GM23338 (cell line): ENCODE measurements around the gene LRP11. TPM values are rescaled to one million over a fixed set of nuclear protein-coding genes. Genes with fewer than 3 reads are reported as not detected.

ENCODE experiments used
- ATAC-seq: fragments of 200-7000 bp; cut with Tn5 transposase; 3 replicates; pipeline ENCODE4 v1.9.1; 2020
- DNase-seq: peaks from one replicate; pipeline ENCODE4 v3.0.0-alpha.2; 2015; ENCODE audit warnings: low spot score
- H2AFZ ChIP-seq: fragments of 200-600 bp; sonication (generic); 2 replicates; pipeline ENCODE4 v1.8.0; 2016; ENCODE audit warnings: antibody characterized with exemption, mild to moderate bottlenecking, moderate library complexity
- H3F3A ChIP-seq: fragments of 200-600 bp; sonication (generic); replicated peaks from 2 replicates; pipeline ENCODE4 v1.8.0; 2017; ENCODE audit warnings: antibody characterized with exemption, mixed run types, low read depth
- H3K27ac ChIP-seq: fragments of 200-600 bp; sonication (generic); 2 replicates; pipeline ENCODE4 v1.6.1; 2016; ENCODE audit warnings: low read depth
- H3K27me3 ChIP-seq: fragments of 200-600 bp; sonication (generic); 2 replicates; pipeline ENCODE4 v1.8.0; 2016; ENCODE audit warnings: mild to moderate bottlenecking, mixed run types, moderate library complexity; ENCODE audit not compliant: insufficient read depth
- H3K36me3 ChIP-seq: fragments of 200-600 bp; sonication (generic); 2 replicates; pipeline ENCODE4 v1.8.0; 2016; ENCODE audit warnings: mild to moderate bottlenecking; ENCODE audit not compliant: insufficient read depth
- H3K4me1 ChIP-seq: fragments of 200-600 bp; sonication (generic); 2 replicates; pipeline ENCODE4 v1.8.0; 2016; ENCODE audit warnings: mild to moderate bottlenecking, moderate library complexity; ENCODE audit not compliant: insufficient read depth
- H3K4me2 ChIP-seq: fragments of 200-600 bp; sonication (generic); 2 replicates; pipeline ENCODE4 v1.7.1; 2017; ENCODE audit warnings: mixed run types
- H3K4me3 ChIP-seq: fragments of 200-600 bp; sonication (generic); 2 replicates; pipeline ENCODE4 v1.6.1; 2016; ENCODE audit warnings: mixed run types
- H3K79me2 ChIP-seq: fragments of 200-600 bp; sonication (generic); replicated peaks from 2 replicates; pipeline ENCODE4 v1.8.0; 2017; ENCODE audit warnings: mild to moderate bottlenecking; ENCODE audit not compliant: insufficient read depth
- H3K9me2 ChIP-seq: fragments of 200-600 bp; sonication (generic); 2 replicates; pipeline ENCODE4 v1.8.0; 2017; ENCODE audit not compliant: insufficient read depth
- H4K20me1 ChIP-seq: fragments of 200-600 bp; sonication (generic); replicated peaks from 2 replicates; pipeline ENCODE4 v1.8.0; 2017; ENCODE audit warnings: mild to moderate bottlenecking; ENCODE audit not compliant: insufficient read depth
- H3K27ac Mint-ChIP-seq: 2 replicates; pipeline ENCODE4 v1.8.0; 2020; ENCODE audit warnings: inconsistent platforms, mild to moderate bottlenecking, moderate library complexity, mixed read lengths
- H3K27me3 Mint-ChIP-seq: 3 replicates; pipeline ENCODE4 v1.8.0; 2022; ENCODE audit warnings: low read depth, mild to moderate bottlenecking, moderate library complexity, mixed read lengths, inconsistent platforms; ENCODE audit not compliant: insufficient read depth, poor library complexity
- H3K36me3 Mint-ChIP-seq: 3 replicates; pipeline ENCODE4 v1.8.0; 2021; ENCODE audit warnings: low read depth, mild to moderate bottlenecking, inconsistent platforms, moderate library complexity, mixed read lengths
- H3K4me1 Mint-ChIP-seq: 3 replicates; pipeline ENCODE4 v1.8.0; 2020; ENCODE audit warnings: mild to moderate bottlenecking, inconsistent platforms, mixed read lengths
- H3K4me3 Mint-ChIP-seq: 3 replicates; pipeline ENCODE4 v1.8.0; 2021; ENCODE audit warnings: moderate library complexity, mild to moderate bottlenecking, inconsistent platforms, mixed read lengths
- H3K9me3 Mint-ChIP-seq: 3 replicates; pipeline ENCODE4 v1.8.0; 2020; ENCODE audit warnings: moderate library complexity, mild to moderate bottlenecking, inconsistent platforms, mixed read lengths
- CTCF ChIP-seq, 2 experiments: fragments of 200-600 bp in 1 of 2; sonication (generic) in 1 of 2; conservative IDR thresholded peaks; 2 replicates each; pipeline versions ENCODE4 v1.5.1 to v1.6.1; 2016 to 2017; ENCODE audit warnings: antibody characterized with exemption in 2 of 2, low read depth in 2 of 2, mild to moderate bottlenecking in 2 of 2, moderate library complexity in 1 of 2
- EZH2phosphoT487 ChIP-seq: fragments of 200-600 bp; sonication (generic); IDR thresholded peaks from one replicate; pipeline ENCODE4 v1.8.1; 2018; ENCODE audit warnings: antibody characterized with exemption; ENCODE audit not compliant: unreplicated experiment
- POLR2AphosphoS5 ChIP-seq: IDR thresholded peaks from 2 replicates; pipeline ENCODE4 v1.6.1; 2016; ENCODE audit warnings: antibody characterized with exemption, low read depth
- REST ChIP-seq: IDR thresholded peaks from one replicate; pipeline ENCODE4 v1.6.1; 2018; ENCODE audit warnings: antibody characterized with exemption; ENCODE audit not compliant: unreplicated experiment
- ZNF462 ChIP-seq: fragments of 250-450 bp; sonication (Bioruptor Pico); IDR thresholded peaks from 2 replicates; pipeline ENCODE4 v1.5.0; 2020; ENCODE audit warnings: mild to moderate bottlenecking, moderate library complexity
- polyA plus RNA-seq: library from polyadenylated mRNA; unstranded; fragments of >200 nt; fragmentation: Nextera tagmentation; extraction: Ambion mirVana; gene quantifications from 2 replicates; pipeline ENCODE4 v1.2.1, GENCODE V29; 2016
- total RNA-seq: library from RNA; depleted of rRNA; stranded (reverse); fragments of >200 nt; shearing (Covaris generic); gene quantifications from 2 replicates; pipeline ENCODE4 v1.2.3, GENCODE V29; 2014

LRP11 gene
- total and polyA plus RNA-seq, 2 experiments from 2014 or later: 10.8 to 37.1 TPM

- H3K79me2 ChIP-seq: no peaks in the 10 kb centered on the region
- H3F3A ChIP-seq: no peaks in the 10 kb centered on the region
- no peak within 1 kb of the TSS for H3K4me3 Mint-ChIP-seq
- H3K27me3 ChIP-seq: no peaks in the 10 kb centered on the region
- H3K4me2 ChIP-seq: no peak within 1 kb of the TSS
- H3K27ac ChIP-seq: no peak within 1 kb of the TSS
- H3K36me3 ChIP-seq: no peaks in the 10 kb centered on the region
- H3K27me3 Mint-ChIP-seq: peaks cover 16% of the 10 kb centered on the region
- no peaks in the 10 kb centered on the region; the same call in 1 of the 2 replicates for H3K4me1 ChIP-seq
- no peaks in the 10 kb centered on the region for H3K9me2 ChIP-seq
- no peak within 1 kb of the TSS for H3K27ac Mint-ChIP-seq
- H3K9me3 Mint-ChIP-seq: no peaks in the 10 kb centered on the region; the same call in 2 of the 3 replicates
- TF ChIP-seq REST (no peak), ZNF462 (CRISPR knock-in tag) (no peak), POLR2AphosphoS5 (no peak), EZH2phosphoT487 (no peak), CTCF (conservative IDR thresholded peaks at IDR 0.05; ENCODE audit: low read depth in 2 of 2) (peak in 1 of 2 experiments; percentile 59; a peak in 2 of 4 replicates)
- ATAC-seq (peak; percentile 72), DNase-seq (peak; percentile 30)
- H3K4me1 Mint-ChIP-seq: peaks cover 11% of the 10 kb centered on the region; the same call in 2 of the 3 replicates
- no peaks in the 10 kb centered on the region for H3K36me3 Mint-ChIP-seq
- no peak within 1 kb of the TSS for H3K4me3 ChIP-seq
- no peaks in the 10 kb centered on the region for H4K20me1 ChIP-seq
- H2AFZ ChIP-seq: no peak within 1 kb of the TSS
Measured at GRCh38 chr6:149897855-149898744, 33.9 kb upstream of the LRP11 start, which contains the start of gene RAET1E. RAET1E (minus strand) TSS chr6:149898113; CDS start chr6:149890901, 7,212 bp downstream.
